Motor neuron (in vitro differentiated cells): ENCODE results near the gene PHACTR4. TPM values are rescaled to one million over a fixed set of nuclear protein-coding genes. Genes with fewer than 3 reads are reported as not detected.
"Not testable (repeated sequence)": the region's sequence is repeated elsewhere in the genome, so short reads cannot be mapped to it uniquely, and the experiment has no call there.

ENCODE experiments used
- ATAC-seq, 8 experiments: fragments of 200-7000 bp; cut with Tn5 transposase; replicated peaks in 6 of 8; 2 replicates each; pipeline ENCODE4 v1.8.0; 2021; ENCODE audit warnings: mild to moderate bottlenecking in 8 of 8, moderate library complexity in 8 of 8
- H3K27ac ChIP-seq, 2 donors: fragments of 250-450 bp; sonication (Bioruptor Pico); 2 replicates each; pipeline ENCODE4 v1.9.0; 2021; ENCODE audit warnings: antibody characterized with exemption in 2 of 2, mild to moderate bottlenecking in 2 of 2, moderate library complexity in 1 of 2
- H3K4me1 ChIP-seq, 2 donors: fragments of 250-450 bp; sonication (Bioruptor Pico); replicated peaks in 1 of 2; 2 replicates each; pipeline ENCODE4 v1.6.1; 2021; ENCODE audit warnings: antibody characterized with exemption in 2 of 2, mild to moderate bottlenecking in 2 of 2, moderate library complexity in 1 of 2
- H3K4me3 ChIP-seq, 5 donors: fragments of 250-450 bp; sonication (Bioruptor Pico); 2 replicates each; pipeline ENCODE4 v1.9.0; 2021; ENCODE audit warnings: antibody characterized with exemption in 5 of 5, mild to moderate bottlenecking in 5 of 5, moderate library complexity in 4 of 5
- WGBS, 10 experiments: fragments of 450-650 bp; shearing (Covaris generic); methylation state at CpG; one replicate each; pipeline ENCODE4 v1.0.0; 2022; 5-methylcytosine and 5-hydroxymethylcytosine counted together
- in situ Hi-C, 9 experiments: fragments of 400-800 bp; cut with MboI; loops; one replicate each; pipeline ENCODE4 v1.15.0; 2021; ENCODE audit warnings: low sequenced_read_pairs in 9 of 9, low pct_unique_long_range_greater_than_20kb in 2 of 9; ENCODE audit not compliant: unreplicated experiment in 9 of 9
- total RNA-seq, 8 experiments: library from RNA; unstranded; fragments of 300-600 nt; gene quantifications; 2 replicates each; pipeline versions ENCODE4 v1.2.3 to v1.2.4, GENCODE V29; 2022

Gene PHACTR4
- total RNA-seq: 10 to 100 TPM in 7 of 8 experiments, 1 to 10 TPM in 1; 5.5 to 34.1 (median 20.5) TPM

- Histone ChIP-seq H3K27ac (peak within 1 kb of the TSS; percentile 88 to 90), H3K4me1 (peaks cover 15 to 16% of the 10 kb centered on the region in 2 donors), H3K4me3 (peak within 1 kb of the TSS; percentile 58 to 87 (median 85))
- peak; percentile 90 to 98 (median 98) for ATAC-seq
- in situ Hi-C loops: loop anchor here in 2 of 9 experiments (25.0 kb wide), 2 partner anchors 218 to 243 kb away; partner anchors contain the start of gene RAB42 (in 1 of the 2)
- WGBS, 10 experiments: 0 to 5% (median 0%) methylated on average over 1 to 39 of the region's 61 CpGs; no CpG with 5 or more reads in 2 of the 10 experiments
These were observed at the start of gene PHACTR4 for GRCh38 chr1:28369371-28370238. Gene PHACTR4 (plus strand): TSS chr1:28369740. CDS start chr1:28407448, 37,708 bp downstream.

GRCh38 chr1:28322194-28322593 is 47.3 kb upstream of the PHACTR4 start:
- ATAC-seq: peak in 1 of 8 experiments; percentile 13

GRCh38 chr1:28323720-28324119 is 45.8 kb upstream of the PHACTR4 start:
- no peak for ATAC-seq
- Histone ChIP-seq H3K27ac (no peak overlapping the region), H3K4me1 (peaks cover 4 to 5% of the 10 kb centered on the region in 2 donors), H3K4me3 (no peak overlapping the region)
- in situ Hi-C loops: loop anchor here in 1 of 9 experiments (10.0 kb wide), 1 partner anchor 59 kb away; no protein-coding TSS in a partner anchor
- WGBS, 10 experiments: 14 to 79% (median 38%) methylated on average over 3 of the region's 3 CpGs; no CpG with 5 or more reads in 5 of the 10 experiments

More at GRCh38 chr1:28322194-28322593, 47.3 kb upstream of the PHACTR4 start:
- 0 to 83% (median 66%) methylated on average over 1 to 3 of the region's 3 CpGs; no CpG with 5 or more reads in 1 of the 10 experiments for WGBS, 10 experiments
- Histone ChIP-seq H3K27ac (no peak overlapping the region), H3K4me1 (no peaks in the 10 kb centered on the region), H3K4me3 (no peak overlapping the region)
- in situ Hi-C loops: loop anchor here in 1 of 9 experiments (10.0 kb wide), 1 partner anchor 57 kb away; no protein-coding TSS in a partner anchor

DNA sequence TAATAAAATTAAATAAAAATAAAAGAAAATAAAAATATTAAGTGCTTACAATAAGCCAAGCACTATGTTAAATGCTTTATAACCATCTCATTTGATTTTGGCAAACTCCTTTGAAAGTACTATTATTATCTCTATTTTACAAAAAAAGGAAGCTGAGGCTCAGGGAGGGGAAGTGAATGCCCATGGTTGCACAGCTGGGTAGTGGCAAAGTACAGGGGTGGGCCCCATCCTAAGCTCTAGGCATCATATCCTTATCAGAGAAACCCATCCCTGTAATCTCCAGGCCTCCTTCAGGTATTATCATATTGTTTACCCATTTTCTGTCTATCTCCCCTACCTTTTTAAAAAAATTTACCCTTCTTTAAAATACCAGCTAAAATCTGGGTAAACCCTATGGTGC is 43.0 kb upstream of the PHACTR4 start:
- H3K4me3 ChIP-seq: no peak overlapping the region
- H3K27ac ChIP-seq: no peak overlapping the region
- H3K4me1 ChIP-seq: peaks cover 7 to 13% of the 10 kb centered on the region in 2 donors
- no peak for ATAC-seq
- in situ Hi-C loops: loop anchor here in 1 of 9 experiments (10.0 kb wide), 1 partner anchor 62 kb away; no protein-coding TSS in a partner anchor

DNA sequence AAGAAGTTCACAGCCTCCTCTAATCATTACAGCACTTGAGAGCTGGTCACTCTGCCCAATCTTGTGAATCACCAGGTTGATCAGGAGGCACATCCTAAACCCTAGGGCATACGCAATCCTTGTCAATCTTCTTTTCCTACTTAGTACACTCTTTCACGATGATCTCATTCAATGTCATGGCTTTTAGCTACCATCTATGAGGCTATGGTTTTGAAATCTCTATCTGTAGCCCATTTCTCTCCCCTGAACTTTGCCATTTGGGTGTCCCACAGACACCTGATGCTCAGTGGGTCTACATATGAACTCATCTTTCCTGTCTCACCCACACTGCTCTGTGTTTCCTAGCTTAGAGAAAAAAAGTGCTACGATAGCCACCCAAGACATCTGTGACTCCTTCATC is 42.6 kb upstream of the PHACTR4 start:
- WGBS, 10 experiments: 37 to 100% (median 81%) methylated on average over 2 to 3 of the region's 3 CpGs; no CpG with 5 or more reads in 1 of the 10 experiments
- in situ Hi-C loops: loop anchor here in 1 of 9 experiments (10.0 kb wide), 1 partner anchor 62 kb away; no protein-coding TSS in a partner anchor
- ATAC-seq: no peak
- no peak overlapping the region for H3K4me3 ChIP-seq
- H3K27ac ChIP-seq: no peak overlapping the region
- H3K4me1 ChIP-seq: peaks cover 7 to 13% of the 10 kb centered on the region in 2 donors

- not testable (repeated sequence) for ATAC-seq, H3K27ac ChIP-seq, H3K4me3 ChIP-seq
- WGBS, 10 experiments: 88 to 95% (median 91%) methylated on average over 3 to 10 of the region's 11 CpGs; no CpG with 5 or more reads in 3 of the 10 experiments
- H3K4me1 ChIP-seq: peaks cover 7 to 13% of the 10 kb centered on the region in 2 donors
- in situ Hi-C loops: loop anchor here in 1 of 9 experiments (10.0 kb wide), 1 partner anchor 63 kb away; no protein-coding TSS in a partner anchor
These were observed 42.1 kb upstream of the PHACTR4 start for GRCh38 chr1:28327431-28327830.

GRCh38 chr1:28328228-28328648 is 41.3 kb upstream of the PHACTR4 start:
- Histone ChIP-seq H3K4me1 (peaks cover 7 to 13% of the 10 kb centered on the region in 2 donors), H3K27ac (peak overlapping the region; percentile 75 to 81), H3K4me3 (peak overlapping the region; percentile 52 to 67 (median 58))
- in situ Hi-C loops: loop anchor here in 1 of 9 experiments (10.0 kb wide), 1 partner anchor 63 kb away; no protein-coding TSS in a partner anchor
- no peak for ATAC-seq
- 25 to 97% (median 82%) methylated on average over 4 to 14 of the region's 16 CpGs; no CpG with 5 or more reads in 3 of the 10 experiments for WGBS, 10 experiments

DNA sequence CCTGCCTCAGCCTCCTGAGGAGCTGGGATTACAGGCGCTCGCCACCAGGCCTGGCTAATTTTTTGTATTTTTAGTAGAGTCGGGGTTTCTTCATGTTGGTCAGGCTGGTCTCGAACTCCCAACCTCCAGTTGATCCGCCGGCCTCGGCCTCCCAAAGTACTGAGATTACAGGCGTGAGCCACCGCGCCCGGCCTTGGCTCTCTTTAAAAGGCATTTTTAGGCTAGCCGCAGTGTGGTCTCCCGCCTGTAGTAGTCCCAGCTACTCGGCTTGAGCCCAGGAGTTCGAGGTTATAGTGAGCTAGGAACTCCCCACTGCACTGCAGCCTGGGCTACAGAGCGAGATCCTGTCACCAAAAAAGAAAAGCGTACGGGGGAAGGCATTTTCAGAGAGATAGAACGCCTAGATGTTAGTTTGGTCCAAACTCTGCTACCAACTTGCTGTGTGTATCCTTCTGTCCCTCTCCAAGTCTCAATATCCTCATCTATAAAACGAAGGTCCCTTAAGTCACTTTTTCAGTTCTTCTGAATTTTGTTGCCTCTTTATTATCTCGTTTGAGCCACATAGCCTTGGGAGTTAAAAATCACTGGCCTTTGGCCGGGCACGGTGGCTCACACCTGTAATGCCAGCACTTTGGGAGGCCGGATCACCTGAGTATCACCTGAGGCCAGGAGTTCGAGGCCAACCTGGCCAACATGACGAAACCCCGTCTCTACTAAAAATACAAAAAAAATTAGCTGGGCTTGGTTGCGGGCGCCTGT is 40.0 kb upstream of the PHACTR4 start:
- peak in 3 of 8 experiments; percentile 31 to 35 (median 33) for ATAC-seq
- Histone ChIP-seq H3K4me1 (peaks cover 7 to 13% of the 10 kb centered on the region in 2 donors), H3K4me3 (peak overlapping the region; percentile 52 to 67 (median 58)), H3K27ac (peak overlapping the region; percentile 74 to 81)
- in situ Hi-C loops: loop anchor here in 1 of 9 experiments (10.0 kb wide), 1 partner anchor 65 kb away; no protein-coding TSS in a partner anchor
- WGBS, 10 experiments: 0 to 80% (median 50%) methylated on average over 2 to 27 of the region's 29 CpGs; no CpG with 5 or more reads in 1 of the 10 experiments

- 75 to 100% (median 97%) methylated on average over 1 to 3 of the region's 3 CpGs for WGBS, 10 experiments
- Histone ChIP-seq H3K4me1 (no peaks in the 10 kb centered on the region), H3K27ac (no peak overlapping the region), H3K4me3 (no peak overlapping the region)
- in situ Hi-C loops: no loop called here
- no peak for ATAC-seq
These were observed 30.6 kb upstream of the PHACTR4 start for GRCh38 chr1:28338897-28339296.

DNA sequence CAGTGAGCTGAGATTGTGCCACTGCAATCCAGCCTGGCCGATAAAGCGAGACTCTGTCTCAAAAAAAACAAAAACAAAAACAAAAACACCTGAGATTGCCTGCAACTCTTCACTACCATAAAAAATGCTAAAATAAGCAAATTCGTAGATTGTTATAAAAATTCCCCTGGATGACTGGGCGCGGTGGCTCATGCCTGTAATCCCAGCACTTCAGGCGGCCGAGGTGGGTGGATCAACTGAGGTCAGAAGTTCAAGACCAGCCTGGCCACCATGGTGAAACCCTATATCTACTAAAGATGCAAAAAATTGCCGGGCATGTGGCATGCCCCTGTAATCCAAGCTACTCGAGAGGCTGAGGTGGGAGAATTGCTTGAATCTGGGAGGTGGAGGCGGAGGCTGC is 30.0 kb upstream of the PHACTR4 start:
- ATAC-seq: no peak
- in situ Hi-C loops: no loop called here
- no peak overlapping the region for H3K27ac ChIP-seq
- 44 to 96% (median 84%) methylated on average over 2 to 10 of the region's 10 CpGs for WGBS, 10 experiments
- H3K4me1 ChIP-seq: no peaks in the 10 kb centered on the region
- H3K4me3 ChIP-seq: no peak overlapping the region

GRCh38 chr1:28340221-28340974 is 29.1 kb upstream of the PHACTR4 start:
- 57 to 89% (median 86%) methylated on average over 1 to 4 of the region's 4 CpGs; no CpG with 5 or more reads in 3 of the 10 experiments for WGBS, 10 experiments
- no peak overlapping the region for H3K4me3 ChIP-seq
- no peak for ATAC-seq
- in situ Hi-C loops: no loop called here
- no peak overlapping the region for H3K27ac ChIP-seq
- no peaks in the 10 kb centered on the region for H3K4me1 ChIP-seq

DNA sequence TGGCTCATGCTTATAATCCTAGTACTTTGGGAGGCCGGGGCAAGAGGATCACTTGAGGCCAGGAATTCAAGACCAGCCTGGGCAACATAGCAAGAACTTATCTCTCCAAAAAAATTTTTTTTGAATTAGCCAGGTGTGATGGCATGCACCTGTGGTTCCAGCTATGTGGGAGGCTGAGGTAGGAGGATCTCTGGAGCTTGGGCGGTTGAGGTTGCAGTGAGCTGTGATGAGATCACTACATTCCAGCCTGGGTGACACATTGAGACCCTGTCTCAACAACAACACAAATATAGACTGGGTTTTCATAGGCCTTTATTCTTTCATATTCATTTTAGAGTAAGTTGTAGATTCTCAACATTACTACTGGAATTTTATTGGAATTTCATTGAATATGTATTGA is 27.9 kb upstream of the PHACTR4 start:
- in situ Hi-C loops: no loop called here
- H3K27ac ChIP-seq: no peak overlapping the region
- H3K4me3 ChIP-seq: no peak overlapping the region
- 54 to 100% (median 83%) methylated on average over 1 to 2 of the region's 2 CpGs; no CpG with 5 or more reads in 2 of the 10 experiments for WGBS, 10 experiments
- H3K4me1 ChIP-seq: no peaks in the 10 kb centered on the region
- no peak for ATAC-seq
